SU-DHL-6 (cell line): Measurements from ENCODE around the gene TBC1D19.
"Not testable (repeated sequence)": the region's sequence is repeated elsewhere in the genome, so short reads cannot be mapped to it uniquely, and the experiment has no call there.

ENCODE experiments used
- H2AFZ ChIP-seq: fragments of 200-600 bp; sonication (generic); 2 replicates; pipeline ENCODE4 v1.6.1; 2014; ENCODE audit warnings: low read depth, mild to moderate bottlenecking, moderate library complexity, mixed read lengths, antibody characterized with exemption, low read length; ENCODE audit not compliant: severe bottlenecking
- H3F3A ChIP-seq: fragments of 200-600 bp; shearing (Covaris generic); 2 replicates; pipeline ENCODE4 v1.6.0; 2016; ENCODE audit warnings: antibody characterized with exemption, mild to moderate bottlenecking; ENCODE audit not compliant: insufficient read depth
- H3K27ac ChIP-seq: fragments of 200-600 bp; sonication (generic); 2 replicates; pipeline ENCODE4 v1.5.1; 2016; ENCODE audit warnings: low read depth, mild to moderate bottlenecking, low read length, moderate library complexity, mixed read lengths
- H3K27me3 ChIP-seq: fragments of 200-600 bp; sonication (generic), shearing (Covaris generic); 2 replicates; pipeline ENCODE4 v1.6.0; 2014; ENCODE audit warnings: mild to moderate bottlenecking, low read length
- H3K36me3 ChIP-seq: fragments of 200-600 bp; sonication (generic); 2 replicates; pipeline ENCODE4 v1.6.1; 2014; ENCODE audit warnings: mild to moderate bottlenecking, low read length, mixed read lengths
- H3K4me2 ChIP-seq: fragments of 300-600, 200-600 bp; shearing (Covaris generic), sonication (generic); 2 replicates; pipeline ENCODE4 v1.6.0; 2014; ENCODE audit warnings: low read length, low read depth, mild to moderate bottlenecking; ENCODE audit not compliant: poor library complexity, severe bottlenecking
- H3K4me3 ChIP-seq: fragments of 200-600 bp; sonication (generic); 2 replicates; pipeline ENCODE4 v1.5.1; 2014; ENCODE audit warnings: antibody characterized with exemption, low read length, mild to moderate bottlenecking, mixed read lengths; ENCODE audit not compliant: insufficient read depth, poor library complexity, severe bottlenecking
- H3K79me2 ChIP-seq: fragments of 200-600 bp; sonication (generic); 2 replicates; pipeline ENCODE4 v1.6.1; 2014; ENCODE audit warnings: mild to moderate bottlenecking, low read length, moderate library complexity; ENCODE audit not compliant: insufficient read depth
- H3K9ac ChIP-seq: fragments of 200-600 bp; sonication (generic); 2 replicates; pipeline ENCODE4 v1.7.0; 2014; ENCODE audit warnings: mild to moderate bottlenecking, low read length
- H3K9me2 ChIP-seq: fragments of 200-600 bp; sonication (generic); replicated peaks from 2 replicates; pipeline ENCODE4 v1.6.1; 2014; ENCODE audit warnings: low read length; ENCODE audit not compliant: insufficient read depth
- H3K9me3 ChIP-seq: fragments of 200-600 bp; sonication (generic); 2 replicates; pipeline ENCODE4 v1.6.1; 2014; ENCODE audit warnings: low read length, mixed read lengths; ENCODE audit not compliant: insufficient read depth
- H4K20me1 ChIP-seq: fragments of 200-600 bp; sonication (generic); 2 replicates; pipeline ENCODE4 v1.6.1; 2014; ENCODE audit warnings: low read depth, mild to moderate bottlenecking, antibody characterized with exemption, low read length, moderate library complexity, mixed read lengths
- CTCF ChIP-seq: fragments of 200-600 bp; sonication (generic); IDR thresholded peaks from one replicate; pipeline ENCODE4 v1.5.1; 2017; ENCODE audit warnings: antibody characterized with exemption, mild to moderate bottlenecking, low read length, moderate library complexity; ENCODE audit not compliant: insufficient read depth, poor library complexity, severe bottlenecking
- EZH2phosphoT487 ChIP-seq: fragments of 200-600 bp; sonication (generic), shearing (Covaris generic); conservative IDR thresholded peaks from 2 replicates; pipeline ENCODE4 v1.6.1; 2018; ENCODE audit warnings: mild to moderate bottlenecking, antibody characterized with exemption, low read length, moderate library complexity, mixed read lengths

Gene TBC1D19

DNA sequence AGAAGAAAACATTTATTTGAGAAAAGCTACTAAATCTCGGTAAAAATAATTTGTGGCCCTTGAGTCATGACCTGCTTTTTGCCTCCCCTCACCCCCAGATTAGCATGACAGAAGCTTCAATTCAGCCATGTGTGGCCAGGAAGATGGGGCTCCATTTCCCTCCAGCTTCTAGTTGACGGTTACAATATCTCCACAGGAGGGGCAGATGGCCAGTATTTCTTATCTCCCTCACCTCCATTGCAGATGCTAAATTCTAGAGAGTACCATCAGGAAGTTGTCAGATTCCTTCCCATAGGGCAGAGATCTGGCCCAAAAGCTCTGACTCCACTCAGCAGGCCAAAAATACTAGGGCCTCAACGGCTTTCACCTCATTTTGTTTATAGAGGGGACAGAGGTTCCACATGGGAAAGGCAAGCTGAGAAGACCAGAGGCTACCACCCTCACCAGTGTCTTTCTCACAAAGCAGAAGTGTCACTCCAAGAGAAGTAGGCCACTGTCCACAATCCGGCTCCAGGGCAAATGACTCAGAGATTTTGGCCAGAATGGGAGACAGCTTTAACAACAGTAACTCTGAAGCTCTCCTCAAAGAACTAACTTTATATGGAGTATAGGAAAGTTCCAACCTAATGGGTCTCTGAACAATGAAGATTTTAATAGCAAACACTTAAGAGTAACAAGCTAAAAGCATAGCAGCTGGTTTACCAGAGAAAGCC, 108.3 kb downstream of the TBC1D19 start:
- H2AFZ ChIP-seq = no peak overlapping the region
- H3K9me3 ChIP-seq = no peaks in the 10 kb centered on the region; the same call in 1 of the 2 replicates
- no peaks in the 10 kb centered on the region for H4K20me1 ChIP-seq
- no peaks in the 10 kb centered on the region for H3F3A ChIP-seq
- no peaks in the 10 kb centered on the region for H3K36me3 ChIP-seq
- H3K4me2 ChIP-seq = no peak overlapping the region
- H3K4me3 ChIP-seq = no peak overlapping the region
- H3K9me2 ChIP-seq = no peaks in the 10 kb centered on the region
- no peak for TF ChIP-seq CTCF
- TF ChIP-seq EZH2phosphoT487 = no peak
- no peaks in the 10 kb centered on the region for H3K27me3 ChIP-seq
- H3K9ac ChIP-seq = no peak overlapping the region
- H3K79me2 ChIP-seq = no peaks in the 10 kb centered on the region
- no peak overlapping the region for H3K27ac ChIP-seq

DNA sequence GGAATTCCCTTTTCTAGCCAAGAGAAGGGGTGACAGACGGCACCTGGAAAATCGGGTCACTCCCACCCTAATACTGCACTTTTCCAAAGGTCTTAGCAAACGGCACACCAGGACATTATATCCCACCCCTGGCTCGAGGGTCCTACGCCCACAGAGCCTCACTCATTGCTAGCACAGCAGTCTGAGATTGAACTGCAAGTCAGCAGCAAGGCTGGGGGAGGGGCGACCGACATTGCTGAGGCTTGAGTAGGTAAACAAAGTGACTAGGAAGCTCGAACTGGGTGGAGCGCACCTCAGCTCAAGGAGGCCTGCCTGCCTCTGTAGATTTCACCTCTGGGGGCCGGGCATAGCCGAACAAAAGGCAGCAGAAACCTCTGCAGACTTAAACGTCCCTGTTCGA, 110.2 kb downstream of the TBC1D19 start:
- not testable (repeated sequence) for H4K20me1 ChIP-seq, H3K9ac ChIP-seq, H3K36me3 ChIP-seq, H3K4me2 ChIP-seq, H3F3A ChIP-seq, H3K27ac ChIP-seq, H3K79me2 ChIP-seq, H3K27me3 ChIP-seq, H3K4me3 ChIP-seq, H3K9me2 ChIP-seq, H2AFZ ChIP-seq, H3K9me3 ChIP-seq

- TF ChIP-seq EZH2phosphoT487 = no peak
- TF ChIP-seq CTCF = no peak
- Histone ChIP-seq H3K27ac (no peak overlapping the region), H3K79me2 (no peaks in the 10 kb centered on the region)
These were observed 116.2 kb downstream of the TBC1D19 start for GRCh38 chr4:26700110-26700509.

DNA sequence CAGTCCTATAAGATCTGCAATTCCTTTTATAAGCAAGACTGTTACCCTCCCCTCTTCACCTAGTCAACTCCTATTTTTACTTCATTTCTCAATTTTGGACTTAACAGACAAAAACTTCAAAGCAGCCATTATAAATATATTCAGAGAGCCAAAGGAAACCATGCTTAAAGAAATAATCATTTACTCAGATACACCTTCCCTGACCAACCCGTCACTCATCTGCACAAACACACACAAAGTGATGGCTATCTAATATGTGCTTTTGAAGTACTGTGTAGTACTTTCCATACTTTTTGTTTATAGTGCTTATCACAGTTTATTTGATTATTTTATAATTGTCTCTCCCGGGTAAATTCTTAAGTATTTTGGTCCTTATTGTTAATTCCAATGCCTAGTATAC, 117.2 kb downstream of the TBC1D19 start:
- H3K9me3 ChIP-seq = no peaks in the 10 kb centered on the region
- H3K9ac ChIP-seq = no peak overlapping the region
- no peak for TF ChIP-seq CTCF
- TF ChIP-seq EZH2phosphoT487 = no peak
- H3K9me2 ChIP-seq = no peaks in the 10 kb centered on the region
- H3K27me3 ChIP-seq = no peaks in the 10 kb centered on the region
- H3F3A ChIP-seq = no peaks in the 10 kb centered on the region
- H3K4me2 ChIP-seq = no peak overlapping the region
- H2AFZ ChIP-seq = no peak overlapping the region
- no peaks in the 10 kb centered on the region for H3K36me3 ChIP-seq
- H3K4me3 ChIP-seq = no peak overlapping the region
- no peaks in the 10 kb centered on the region for H4K20me1 ChIP-seq
- H3K27ac ChIP-seq = no peak overlapping the region
- no peaks in the 10 kb centered on the region for H3K79me2 ChIP-seq

More at GRCh38 chr4:26700110-26700509, 116.2 kb downstream of the TBC1D19 start:
- Histone ChIP-seq H2AFZ (no peak overlapping the region), H3K9me2 (no peaks in the 10 kb centered on the region), H3K9ac (no peak overlapping the region), H3K4me3 (no peak overlapping the region), H3K9me3 (no peaks in the 10 kb centered on the region), H3K36me3 (no peaks in the 10 kb centered on the region), H3F3A (no peaks in the 10 kb centered on the region), H3K4me2 (no peak overlapping the region), H4K20me1 (no peaks in the 10 kb centered on the region), H3K27me3 (no peaks in the 10 kb centered on the region)
